Prostate gland (tissue), 2 donors: Measurements from ENCODE around the gene SLC17A7. TPM values are rescaled to one million over a fixed set of nuclear protein-coding genes. Genes with fewer than 3 reads are reported as not detected.
"Not testable (repeated sequence)": the region's sequence is repeated elsewhere in the genome, so short reads cannot be mapped to it uniquely, and the experiment has no call there.

Source experiments
- DNase-seq: peaks from one replicate; pipeline ENCODE4 v3.0.0-alpha.2; 2019; ENCODE audit warnings: low spot score
- H3K27ac ChIP-seq, 2 donors: fragments of 200-600 bp; sonication (generic); 2 replicates each; pipeline ENCODE4 v1.5.1; 2017 to 2019
- H3K27me3 ChIP-seq: fragments of 200-600 bp; sonication (generic); replicated peaks from 2 replicates; pipeline ENCODE4 v1.5.1; 2019; ENCODE audit not compliant: insufficient read depth
- H3K36me3 ChIP-seq, 2 donors: fragments of 200-600 bp; sonication (generic); 1 replicate in 1 of 2; 2 replicates in 1 of 2; pipeline versions ENCODE4 v1.5.1 to v1.8.1; 2017 to 2019
- H3K4me1 ChIP-seq: fragments of 200-600 bp; sonication (generic); replicated peaks from 2 replicates; pipeline ENCODE4 v1.5.1; 2019
- H3K4me3 ChIP-seq, 2 donors: fragments of 200-600 bp; sonication (generic); 2 replicates each; pipeline ENCODE4 v1.5.1; 2017 to 2019
- H3K9me3 ChIP-seq: fragments of 200-600 bp; sonication (generic); 2 replicates; pipeline ENCODE4 v1.5.1; 2017
- CTCF ChIP-seq, 4 experiments: fragments of 200-600 bp in 2 of 4; fragments of 450-650 bp in 2 of 4; sonication (generic) in 2 of 4; IDR thresholded peaks; 1 replicate in 3 of 4; 2 replicates in 1 of 4; pipeline ENCODE4 v1.5.1; 2016 to 2019; ENCODE audit warnings: antibody characterized with exemption in 4 of 4, mild to moderate bottlenecking in 2 of 4, moderate library complexity in 2 of 4
- POLR2A ChIP-seq: fragments of 450-650 bp; IDR thresholded peaks from one replicate; pipeline ENCODE4 v1.6.1; 2016; ENCODE audit warnings: antibody characterized with exemption, mild to moderate bottlenecking
- POLR2AphosphoS5 ChIP-seq: sonication (generic); formaldehyde crosslinking; IDR thresholded peaks from one replicate; pipeline ENCODE4 v1.6.1; 2017; ENCODE audit warnings: antibody characterized with exemption
- WGBS: methylation state at CpG from one replicate; pipeline ENCODE4 v1.1.5; 2018; 5-methylcytosine and 5-hydroxymethylcytosine counted together
- intact Hi-C: fragments of 100-400 bp; cut with DNase I; formaldehyde crosslinking; loops from one replicate; pipeline ENCODE4 v1.14.2; 2022
- total RNA-seq, 2 donors: library from RNA; depleted of rRNA; stranded (reverse); fragments of >200 nt; gene quantifications; one replicate each; pipeline ENCODE4 v1.1.0, GENCODE V29; 2016

SLC17A7 gene
- total RNA-seq, 2 donors from 2014 or later = 0.09 to 0.40 TPM

- WGBS = 92% methylated on average over 3 of the region's 3 CpGs
- H3K4me1 ChIP-seq = no peaks in the 10 kb centered on the region
- H3K27me3 ChIP-seq = peaks cover 3% of the 10 kb centered on the region
- intact Hi-C loops = no loop called here
- no peaks in the 10 kb centered on the region for H3K36me3 ChIP-seq
- H3K9me3 ChIP-seq = no peaks in the 10 kb centered on the region
- H3K27ac ChIP-seq = no peak overlapping the region
- no peak for TF ChIP-seq POLR2AphosphoS5
- no peak for TF ChIP-seq POLR2A
- no peak for TF ChIP-seq CTCF (IDR thresholded peaks at IDR 0.05)
- no peak overlapping the region for H3K4me3 ChIP-seq
- no peak for DNase-seq
Observed at GRCh38 chr19:49445997-49446396, 4.7 kb upstream of the SLC17A7 start.

GRCh38 chr19:49444100-49444700 is 2.9 kb upstream of the SLC17A7 start:
- H3K4me1 ChIP-seq, H3K9me3 ChIP-seq, H3K36me3 ChIP-seq, H3K4me3 ChIP-seq, DNase-seq, H3K27ac ChIP-seq: not testable (repeated sequence)
- 72% methylated on average over 5 of the region's 5 CpGs for WGBS
- intact Hi-C loops = loop anchor here (5.0 kb wide), 1 partner anchor 217 kb away; no protein-coding TSS in a partner anchor
- H3K27me3 ChIP-seq = peaks cover 15% of the 10 kb centered on the region

DNA sequence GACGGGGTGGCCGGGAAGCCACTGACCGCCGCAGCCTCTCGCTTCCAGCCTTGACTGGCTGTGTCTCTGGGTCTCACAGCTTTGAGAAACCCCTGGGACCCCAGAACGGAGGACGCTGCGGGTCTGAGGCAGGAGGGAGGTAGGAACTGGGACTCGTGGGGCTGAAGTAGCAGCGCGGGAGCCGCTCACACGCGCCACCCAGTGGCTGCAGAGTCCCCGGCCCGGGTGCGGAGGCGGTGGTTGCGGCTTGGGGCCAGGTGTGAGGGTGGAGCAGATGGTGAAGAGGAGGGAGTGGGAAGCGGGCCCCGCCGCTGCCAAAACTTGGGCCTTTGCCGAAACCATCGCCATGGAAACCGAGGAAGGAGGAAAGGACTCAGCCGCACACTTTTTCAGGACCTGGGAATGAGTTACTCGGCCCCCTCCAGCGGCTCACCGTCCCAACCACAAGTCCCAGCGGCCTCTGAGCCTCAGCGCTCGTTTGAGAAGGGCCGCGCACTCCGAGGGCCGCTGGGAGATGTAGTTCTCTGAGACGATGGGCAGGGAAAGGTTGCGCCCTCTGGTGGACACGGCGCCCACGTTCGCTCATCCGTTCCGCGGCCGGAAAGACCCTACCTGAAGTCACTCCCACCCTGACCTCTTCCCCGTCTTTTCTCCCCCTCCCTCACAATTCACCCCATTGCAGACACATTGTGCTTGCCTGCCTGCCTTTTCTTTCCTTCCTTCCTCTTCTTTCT is 2.2 kb upstream of the SLC17A7 start:
- DNase-seq = peak; percentile 94
- Histone ChIP-seq H3K27ac (peak overlapping the region; percentile 50 to 76), H3K36me3 (no peaks in the 10 kb centered on the region), H3K27me3 (peaks cover 15% of the 10 kb centered on the region), H3K9me3 (no peaks in the 10 kb centered on the region), H3K4me3 (peak overlapping the region; percentile 38 to 52), H3K4me1 (no peaks in the 10 kb centered on the region)
- intact Hi-C loops = loop anchor here (2.0 to 5.0 kb wide), 2 partner anchors 51 to 216 kb away; no protein-coding TSS in a partner anchor
- under 1% methylated on average over 40 of the region's 47 CpGs for WGBS
- TF ChIP-seq POLR2A = no peak
- peak; percentile 69 to 91 (median 86) for TF ChIP-seq CTCF (IDR thresholded peaks at IDR 0.05)
- TF ChIP-seq POLR2AphosphoS5 = peak; percentile 82

GRCh38 chr19:49442771-49443365 is 1.5 kb upstream of the SLC17A7 start:
- H3K36me3 ChIP-seq = no peaks in the 10 kb centered on the region
- H3K9me3 ChIP-seq = no peaks in the 10 kb centered on the region
- H3K4me1 ChIP-seq = no peaks in the 10 kb centered on the region
- no peak for TF ChIP-seq POLR2AphosphoS5
- TF ChIP-seq CTCF (IDR thresholded peaks at IDR 0.05) = no peak
- TF ChIP-seq POLR2A = no peak
- H3K27me3 ChIP-seq = peaks cover 15% of the 10 kb centered on the region
- H3K4me3 ChIP-seq = peak overlapping the region; percentile 38 to 52
- intact Hi-C loops = loop anchor here (2.0 to 5.0 kb wide), 2 partner anchors 50 to 216 kb away; no protein-coding TSS in a partner anchor
- H3K27ac ChIP-seq = peak overlapping the region; percentile 50 to 76
- 2% methylated on average over 43 of the region's 43 CpGs for WGBS
- DNase-seq = peak; percentile 75

DNA sequence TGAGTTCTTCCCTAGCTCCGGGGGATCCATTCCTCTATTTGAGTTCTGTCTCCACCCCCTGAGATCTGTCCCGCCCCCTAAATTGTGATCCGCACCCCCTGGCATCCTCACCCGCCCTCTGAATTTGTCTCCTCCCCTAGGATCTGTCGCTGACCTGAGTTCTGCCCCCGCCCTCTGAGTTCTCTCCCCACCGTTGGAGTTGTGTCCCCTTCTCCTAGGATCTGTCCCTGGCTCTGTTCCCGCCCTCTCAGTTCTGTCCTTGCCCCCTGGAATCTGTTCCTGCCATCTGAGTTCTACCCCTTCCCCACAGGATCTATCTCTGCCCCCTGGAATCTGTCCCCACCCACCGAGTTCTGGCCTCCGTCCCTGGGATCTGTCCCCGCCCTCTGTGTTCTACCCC is 1.0 kb upstream of the SLC17A7 start:
- 7% methylated on average over 11 of the region's 11 CpGs for WGBS
- Histone ChIP-seq H3K27me3 (peaks cover 15% of the 10 kb centered on the region), H3K9me3 (no peaks in the 10 kb centered on the region), H3K27ac (no peak overlapping the region), H3K36me3 (no peaks in the 10 kb centered on the region), H3K4me1 (no peaks in the 10 kb centered on the region), H3K4me3 (peak overlapping the region; percentile 38 to 52)
- TF ChIP-seq POLR2AphosphoS5 (no peak), POLR2A (no peak), CTCF (IDR thresholded peaks at IDR 0.05) (no peak)
- no peak for DNase-seq
- intact Hi-C loops = loop anchor here (2.0 to 5.0 kb wide), 2 partner anchors 50 to 215 kb away; no protein-coding TSS in a partner anchor
